Inflammatory macrophage treated with lipopolysaccharide for 1 hour (primary cell): ENCODE measurements around the gene NDUFAB1.
"Not testable (repeated sequence)": the region's sequence is repeated elsewhere in the genome, so short reads cannot be mapped to it uniquely, and the experiment has no call there.

Experiments used
- DNase-seq, 2 donors: peaks; one replicate each; pipeline ENCODE4 v3.0.0-alpha.2; 2020 to 2022

NDUFAB1 gene

GRCh38 chr16:23583271-23583670, 12.8 kb downstream of the NDUFAB1 start:
- not testable (repeated sequence) for DNase-seq

GRCh38 chr16:23581764-23582163, 14.4 kb downstream of the NDUFAB1 start:
- DNase-seq, result no peak

- DNase-seq, result no peak
These were observed 15.7 kb downstream of the NDUFAB1 start for GRCh38 chr16:23580391-23580790.

GRCh38 chr16:23579371-23579770, 16.7 kb downstream of the NDUFAB1 start:
- DNase-seq, result no peak

GRCh38 chr16:23578101-23578830, 17.9 kb downstream of the NDUFAB1 start:
- DNase-seq, result peak in 1 of 2 donors; percentile 45

- DNase-seq, result no peak
These were observed 18.6 kb downstream of the NDUFAB1 start for GRCh38 chr16:23577493-23577892.

GRCh38 chr16:23575834-23576233, 20.3 kb downstream of the NDUFAB1 start:
- DNase-seq, result no peak

- DNase-seq, result no peak
These were observed 22.3 kb downstream of the NDUFAB1 start for GRCh38 chr16:23573817-23574216.

- DNase-seq, result no peak
These were observed 23.7 kb downstream of the NDUFAB1 start for GRCh38 chr16:23572394-23572793.

- no peak for DNase-seq
These were observed 24.2 kb downstream of the NDUFAB1 start for GRCh38 chr16:23571895-23572294.

- DNase-seq, result peak; percentile 18 to 44
These were observed 25.0 kb downstream of the NDUFAB1 start for GRCh38 chr16:23570992-23571632.

GRCh38 chr16:23567602-23568001, 28.5 kb downstream of the NDUFAB1 start:
- DNase-seq, result no peak

- DNase-seq, result no peak
These were observed 29.4 kb downstream of the NDUFAB1 start for GRCh38 chr16:23566724-23567123.

GRCh38 chr16:23564575-23565363, 31.3 kb downstream of the NDUFAB1 start:
- no peak for DNase-seq

- DNase-seq, result no peak
These were observed 32.9 kb downstream of the NDUFAB1 start for GRCh38 chr16:23563186-23563585.

GRCh38 chr16:23562505-23562904, 33.6 kb downstream of the NDUFAB1 start:
- no peak for DNase-seq

- DNase-seq, result no peak
These were observed 34.5 kb downstream of the NDUFAB1 start for GRCh38 chr16:23561586-23561985.

GRCh38 chr16:23557779-23558702, 38.1 kb downstream of the NDUFAB1 start:
- DNase-seq, result peak in 1 of 2 donors; percentile 13

- peak; percentile 97 to 99 for DNase-seq
These were observed 39.0 kb downstream of the NDUFAB1 start, which contains the start of the genes EARS2 and UBFD1 for GRCh38 chr16:23556881-23557778. Gene EARS2, minus strand, starts transcription at chr16:23557350. Its CDS starts 7 bp downstream, at chr16:23557343. Gene UBFD1, plus strand, starts transcription at chr16:23557727. Its CDS starts 16 bp downstream, at chr16:23557743.

- DNase-seq, result no peak
These were observed 41.6 kb downstream of the NDUFAB1 start for GRCh38 chr16:23554536-23554935.

- no peak for DNase-seq
These were observed 44.0 kb downstream of the NDUFAB1 start for GRCh38 chr16:23552161-23552560.
